Measurements from ENCODE around the gene RAB11FIP3.

RAB11FIP3 gene

GRCh38 chr16:470418-470817 lies 45.0 kb downstream of the RAB11FIP3 start:
- no peak for DNase-seq (ENCODE audit: low read depth)
- no peak for TF ChIP-seq CTCF (IDR thresholded peaks at IDR 0.05; ENCODE audit: low read depth, low read length, missing control alignments)
- no peak overlapping the region for H3K4me3 ChIP-seq (ENCODE audit: low read depth, low read length)

DNA sequence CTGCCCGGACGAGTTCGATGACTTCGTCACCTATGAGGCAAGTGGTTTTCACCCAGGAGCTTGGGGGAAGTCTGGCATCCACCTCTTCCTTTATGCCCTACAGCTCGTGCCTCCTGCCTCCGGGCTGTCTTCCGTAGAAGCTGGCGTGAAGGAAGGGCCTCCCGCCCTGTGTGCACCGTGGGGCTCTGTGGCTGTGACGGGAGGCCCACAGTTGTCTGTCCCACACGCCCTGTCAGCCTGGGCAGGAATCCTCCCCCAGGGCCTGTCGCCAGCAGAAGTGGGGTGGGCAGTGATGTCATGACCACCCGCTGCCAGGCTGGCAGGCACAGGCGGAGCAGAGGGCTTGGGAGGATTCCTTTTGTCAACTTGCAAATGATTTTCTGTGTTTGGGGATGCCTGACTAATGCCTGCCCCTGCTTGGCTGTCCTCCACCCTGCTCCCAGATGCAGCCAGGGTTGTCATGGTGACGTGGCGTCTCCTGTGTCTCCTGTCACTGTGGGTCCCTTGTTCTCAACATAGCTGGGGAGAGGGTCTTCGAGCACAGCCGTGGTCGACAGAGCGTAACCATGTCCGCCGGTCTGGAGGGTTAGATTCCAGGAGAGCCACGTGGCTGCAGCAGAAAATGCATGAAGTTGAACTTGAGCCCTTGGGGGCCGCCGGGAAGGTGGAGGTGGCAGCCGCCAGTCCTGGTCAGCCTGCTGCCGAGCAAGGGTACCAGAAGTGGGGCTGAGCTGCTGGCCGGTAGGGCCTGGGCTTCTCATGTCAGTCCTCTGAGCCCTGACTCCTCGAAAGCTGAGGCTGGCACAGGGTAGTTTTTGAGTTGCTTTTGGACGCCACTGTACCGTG lies 46.1 kb downstream of the RAB11FIP3 start:
- TF ChIP-seq CTCF (IDR thresholded peaks at IDR 0.05; ENCODE audit: low read depth, low read length, missing control alignments): no peak
- no peak overlapping the region for H3K4me3 ChIP-seq (ENCODE audit: low read depth, low read length)
- DNase-seq (ENCODE audit: low read depth): no peak

DNA sequence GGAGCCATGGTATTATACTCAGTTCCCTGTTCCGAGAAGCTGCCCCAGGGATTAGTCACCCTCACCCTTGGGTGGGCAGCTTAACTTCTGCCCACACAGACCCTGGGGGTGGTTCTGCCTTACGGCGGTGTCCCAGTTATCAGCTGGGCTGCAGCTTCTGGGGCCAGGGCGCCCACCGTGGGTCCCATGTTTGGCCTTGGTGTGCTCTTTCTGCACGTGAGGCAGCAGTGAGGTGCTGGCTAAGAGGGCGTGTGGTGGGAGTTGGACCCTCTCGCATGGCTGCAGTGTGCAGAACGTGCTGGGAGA lies 46.7 kb downstream of the RAB11FIP3 start:
- no peak for TF ChIP-seq CTCF (IDR thresholded peaks at IDR 0.05; ENCODE audit: low read depth, low read length, missing control alignments)
- no peak for DNase-seq (ENCODE audit: low read depth)
- no peak overlapping the region for H3K4me3 ChIP-seq (ENCODE audit: low read depth, low read length)

GRCh38 chr16:473046-474043 lies 47.9 kb downstream of the RAB11FIP3 start:
- TF ChIP-seq CTCF (IDR thresholded peaks at IDR 0.05; ENCODE audit: low read depth, low read length, missing control alignments): no peak
- no peak for DNase-seq (ENCODE audit: low read depth)
- no peak overlapping the region for H3K4me3 ChIP-seq (ENCODE audit: low read depth, low read length)

DNA sequence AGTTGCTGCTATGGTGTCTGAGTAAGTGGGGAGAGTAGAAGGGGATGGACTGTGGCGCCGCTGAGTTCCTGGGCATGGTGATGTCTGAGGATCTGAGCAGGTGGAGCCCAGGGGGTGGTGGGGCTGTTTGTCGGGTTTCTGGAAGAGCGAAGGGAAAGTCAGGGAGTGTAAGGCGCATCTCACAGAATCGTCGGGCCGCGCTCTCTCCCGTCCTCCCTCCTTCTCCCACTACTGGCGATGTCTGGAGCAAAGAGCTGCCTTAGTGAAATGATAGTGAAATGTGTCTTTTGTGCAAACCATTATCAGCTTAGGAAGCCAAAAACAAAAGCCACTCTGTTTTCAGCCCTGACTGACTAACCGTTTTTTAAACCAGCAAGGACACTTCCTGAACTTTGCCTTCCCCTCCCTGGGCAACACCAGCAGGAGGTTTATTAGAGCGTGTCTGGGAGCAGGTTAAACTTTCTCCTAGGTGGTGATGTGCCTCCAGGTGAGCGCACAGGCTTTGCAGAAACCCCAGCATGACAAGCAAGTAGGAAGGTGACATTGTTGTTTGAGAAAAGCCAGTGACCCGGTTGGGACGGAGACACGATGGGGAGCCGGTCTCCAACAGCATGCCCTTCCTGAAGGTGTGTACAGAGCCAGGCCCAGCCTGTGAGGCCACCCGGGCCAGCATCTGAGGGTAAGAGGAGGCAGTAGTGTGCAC lies 49.1 kb downstream of the RAB11FIP3 start:
- DNase-seq (ENCODE audit: low read depth): no peak
- no peak for TF ChIP-seq CTCF (IDR thresholded peaks at IDR 0.05; ENCODE audit: low read depth, low read length, missing control alignments)
- no peak overlapping the region for H3K4me3 ChIP-seq (ENCODE audit: low read depth, low read length)

- no peak overlapping the region for H3K4me3 ChIP-seq (ENCODE audit: low read depth, low read length)
- no peak for DNase-seq (ENCODE audit: low read depth)
- no peak for TF ChIP-seq CTCF (IDR thresholded peaks at IDR 0.05; ENCODE audit: low read depth, low read length, missing control alignments)
Measured at GRCh38 chr16:476039-476438, 50.6 kb downstream of the RAB11FIP3 start.

All from GM12864 (cell line).